NCI-H2227 (cell line): Measurements from ENCODE around the gene NEK6.

ENCODE experiments used
- DNase-seq: peaks from one replicate; lab custom pipeline; 2025; ENCODE audit not compliant: unreplicated experiment; lab: John Stamatoyannopoulos, UW

The NEK6 gene

DNA sequence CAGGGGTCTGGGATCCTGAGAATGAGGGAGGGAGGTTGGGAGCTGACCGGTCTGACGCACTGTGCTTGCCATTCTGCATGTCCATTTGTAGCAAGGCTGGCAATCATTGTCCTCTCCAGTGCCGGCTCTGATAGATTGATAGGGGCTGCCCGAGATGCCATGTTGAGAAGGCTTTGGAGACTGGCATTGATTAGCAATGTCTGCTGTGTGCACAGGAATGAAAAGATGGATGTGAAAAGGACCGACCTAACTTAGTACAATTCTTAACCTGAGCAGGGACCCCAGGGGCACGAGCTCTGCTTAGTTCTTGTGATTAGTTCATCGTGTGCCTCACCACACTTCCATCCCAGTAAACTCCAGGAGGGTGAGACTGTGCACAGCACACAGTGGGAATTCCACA, 17.0 kb downstream of the NEK6 start:
- no peak for DNase-seq

DNA sequence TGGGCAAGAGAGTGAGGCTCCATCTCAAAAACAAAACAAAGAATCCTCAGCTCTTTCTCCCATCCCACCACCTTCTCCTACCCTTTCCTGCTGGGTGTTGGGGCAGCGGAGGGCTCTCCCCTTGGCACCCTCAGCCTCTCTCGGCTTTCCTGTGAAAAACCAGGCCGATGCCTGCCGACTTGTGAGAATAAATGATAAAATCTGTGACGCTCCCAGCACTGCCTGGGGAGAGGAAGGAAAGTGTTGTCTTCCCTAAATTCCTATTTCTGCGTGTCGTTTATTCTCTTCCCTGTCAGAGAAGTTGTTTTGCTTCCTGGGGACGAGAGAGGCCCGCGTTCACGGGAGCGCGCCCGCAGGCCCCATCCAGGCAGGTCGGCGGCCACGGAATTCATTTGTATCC, 19.7 kb downstream of the NEK6 start:
- DNase-seq = no peak

DNA sequence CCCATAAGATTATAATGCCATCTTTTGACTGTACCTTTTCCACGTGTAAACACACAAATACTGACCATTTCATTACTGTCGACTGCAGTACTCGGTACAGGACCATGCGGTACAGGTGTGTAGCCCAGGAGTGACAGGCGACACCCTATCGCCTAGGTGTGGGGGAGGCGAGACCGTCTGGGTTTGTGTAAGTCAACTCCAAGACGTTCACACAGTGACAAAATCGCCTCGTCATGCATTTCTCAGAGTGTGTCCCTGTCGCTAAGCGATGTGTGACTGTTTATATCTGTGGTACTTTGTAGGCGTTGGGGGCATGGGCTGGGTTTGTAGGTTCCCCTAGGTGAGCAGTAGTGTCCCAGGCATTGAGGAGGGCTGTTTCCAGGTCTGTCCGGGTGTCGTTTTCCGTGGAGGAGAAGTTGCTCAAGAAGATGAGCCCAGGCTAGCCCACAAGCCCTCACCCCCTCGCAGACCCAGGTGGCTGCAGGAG, 20.3 kb downstream of the NEK6 start:
- DNase-seq = no peak

DNA sequence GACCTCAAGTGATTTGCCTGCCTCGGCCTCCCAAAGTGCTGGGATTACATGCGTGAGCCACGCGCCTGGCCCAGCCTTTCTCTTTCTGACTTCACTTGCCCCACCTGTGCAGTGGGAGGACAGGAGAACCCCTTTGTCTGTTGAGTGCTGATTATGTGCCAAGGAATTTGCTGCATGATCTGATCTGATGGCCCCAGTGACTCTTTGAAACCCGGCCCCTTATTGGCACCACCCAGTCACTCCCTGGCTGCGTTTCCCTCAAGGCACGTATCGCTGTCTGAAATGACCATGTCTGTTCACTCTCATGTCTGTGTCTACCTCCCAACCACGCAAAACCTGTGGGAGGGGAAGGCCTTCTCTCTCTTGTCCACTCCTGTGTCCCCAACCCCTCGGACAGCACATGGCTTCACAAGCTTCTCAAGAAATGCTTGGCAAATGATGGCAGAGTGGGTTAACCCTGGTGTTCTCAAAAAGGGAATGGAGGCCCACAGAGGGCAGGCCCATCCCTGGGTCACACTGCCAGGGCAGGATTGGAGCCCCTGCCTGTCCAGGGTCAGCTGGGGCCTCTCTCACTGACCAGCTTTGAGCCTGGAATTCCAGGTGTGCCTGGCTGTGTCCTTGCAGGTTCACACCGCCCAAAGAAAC, 21.9 kb downstream of the NEK6 start:
- no peak for DNase-seq

GRCh38 chr9:124280176-124280691, 22.5 kb downstream of the NEK6 start:
- DNase-seq = no peak

GRCh38 chr9:124281931-124282371, 24.2 kb downstream of the NEK6 start:
- DNase-seq = no peak

- DNase-seq = no peak
These were observed 24.9 kb downstream of the NEK6 start for GRCh38 chr9:124282442-124283227.

DNA sequence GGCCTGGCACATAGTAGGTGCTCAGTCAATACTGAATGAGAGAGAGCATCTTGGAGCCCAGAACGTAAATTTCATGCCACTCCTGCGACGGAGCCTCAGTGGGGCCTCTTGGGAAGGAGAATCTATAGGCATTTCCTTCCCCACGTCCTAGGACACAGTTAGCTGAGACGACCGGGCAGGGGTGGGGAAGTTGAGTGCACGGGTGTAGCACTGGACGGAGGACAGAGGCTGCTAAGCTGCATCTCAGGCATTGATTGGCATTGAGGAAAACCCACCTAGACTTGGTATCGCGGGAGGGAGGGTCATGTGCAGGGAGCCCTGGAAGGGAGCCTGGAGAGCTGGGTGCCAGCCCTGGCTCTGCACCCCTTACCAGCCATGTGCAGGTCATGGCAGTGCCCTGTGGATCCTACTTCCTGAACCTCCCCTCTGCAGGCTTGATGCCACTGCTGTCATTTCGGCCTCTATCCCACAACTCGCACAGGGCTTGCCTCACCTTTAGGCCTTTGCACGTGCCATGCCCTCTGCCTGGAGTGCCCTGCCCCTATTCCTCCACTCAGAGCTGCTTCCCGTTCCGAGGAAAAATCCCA, 25.6 kb downstream of the NEK6 start:
- no peak for DNase-seq

DNA sequence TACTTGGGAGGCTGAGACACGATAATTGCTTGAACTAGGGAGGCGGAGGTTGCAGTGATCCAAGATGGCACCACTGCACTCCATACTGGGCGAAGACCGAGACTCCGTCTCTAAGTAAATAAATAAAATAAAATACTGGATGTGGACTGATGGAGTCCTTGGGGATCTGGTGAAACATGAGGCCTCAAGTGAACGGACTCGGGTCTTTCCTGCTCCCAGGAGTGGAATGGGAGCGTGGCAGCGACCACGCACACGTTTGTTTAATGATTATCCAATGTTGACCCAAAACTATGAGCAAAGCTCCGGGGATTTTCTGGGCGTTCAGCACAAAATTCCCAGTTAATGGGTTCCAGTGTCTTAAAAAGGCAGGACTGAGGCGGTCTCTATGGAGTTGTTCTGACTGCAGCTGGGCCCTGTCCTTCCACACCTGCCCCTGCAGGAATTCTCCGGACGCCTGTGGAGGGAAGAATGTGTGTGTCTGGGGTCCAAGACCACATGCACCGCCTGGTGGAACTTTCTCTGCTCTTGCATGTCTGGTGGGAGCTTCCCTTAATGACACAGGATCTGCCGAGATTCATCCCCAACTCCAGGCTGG, 26.6 kb downstream of the NEK6 start:
- DNase-seq = no peak

DNA sequence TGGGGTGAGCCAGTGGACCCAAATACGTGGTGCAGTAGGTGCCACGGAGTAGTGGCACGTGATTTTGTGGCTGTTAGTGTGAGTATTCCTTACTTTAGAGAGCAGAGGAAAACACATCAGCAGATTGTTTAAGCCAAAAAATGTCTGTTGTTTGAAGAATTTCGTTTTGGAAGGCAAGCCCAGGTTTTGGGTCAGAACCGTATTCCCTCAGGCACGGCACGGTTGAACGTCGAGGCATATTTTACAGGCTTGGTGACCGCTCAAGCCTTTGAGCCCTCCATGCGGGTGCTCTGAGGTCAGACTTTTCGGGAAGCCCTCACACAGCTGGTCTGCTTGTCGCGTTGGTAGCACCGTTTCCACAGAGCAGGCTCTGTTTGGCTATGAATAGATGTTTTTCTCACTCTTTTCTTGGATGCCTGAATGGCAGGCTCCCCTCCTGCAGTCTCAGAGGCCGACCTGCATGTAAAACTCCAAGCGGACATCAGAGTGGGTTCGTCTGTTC, 27.2 kb downstream of the NEK6 start:
- DNase-seq = no peak

GRCh38 chr9:124285490-124285889, 27.7 kb downstream of the NEK6 start:
- no peak for DNase-seq

DNA sequence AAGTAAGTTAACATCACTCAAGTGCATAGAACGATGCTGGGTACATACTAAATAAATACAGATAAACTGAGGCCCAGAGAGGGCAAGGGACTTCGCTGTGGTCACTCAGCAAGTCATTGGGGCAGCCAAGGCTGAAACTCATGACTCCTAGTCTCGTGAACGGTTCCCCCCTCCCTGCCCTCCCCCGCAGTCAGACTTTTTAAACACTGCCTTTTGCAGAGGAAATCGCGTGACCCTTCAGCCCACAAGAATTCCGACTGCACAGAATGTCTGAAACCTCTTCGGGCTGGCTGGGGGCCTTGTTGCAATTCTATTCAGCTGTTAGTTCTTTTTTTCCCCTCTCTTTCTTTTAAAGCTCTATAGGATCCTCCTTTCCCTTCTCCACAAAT, 28.1 kb downstream of the NEK6 start:
- no peak for DNase-seq

DNA sequence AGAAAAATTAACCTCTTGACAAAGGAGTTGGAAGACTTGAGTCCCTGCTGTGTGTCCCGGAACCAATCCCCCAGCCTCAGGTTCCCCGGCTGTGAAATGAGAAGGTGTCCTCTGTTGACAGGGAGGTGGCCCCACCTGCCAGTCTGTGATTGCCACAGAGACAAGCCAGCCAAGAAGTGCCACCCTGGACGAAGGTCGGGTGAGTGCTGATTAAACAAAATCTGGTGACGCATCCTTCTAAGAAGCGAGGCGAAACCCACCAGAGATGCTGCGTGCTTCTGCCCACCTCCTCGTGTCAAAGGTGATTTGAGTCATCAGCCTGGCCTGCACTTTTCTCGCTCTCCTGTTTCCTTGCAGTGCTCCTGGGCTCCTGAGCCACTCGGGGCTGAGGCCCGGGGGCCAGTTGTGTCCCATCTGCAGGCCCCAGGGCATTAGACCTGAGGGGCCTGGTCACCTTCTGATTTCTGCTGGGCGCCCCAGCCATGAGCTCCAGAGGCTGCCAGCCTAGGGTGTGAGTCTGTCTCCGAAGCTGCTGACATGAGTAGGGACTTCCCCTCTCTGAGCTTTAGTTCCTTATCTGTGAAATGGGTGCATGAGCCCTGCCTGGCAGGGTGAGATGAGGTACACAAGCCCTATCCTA, 28.7 kb downstream of the NEK6 start:
- no peak for DNase-seq

- DNase-seq = no peak
These were observed 32.4 kb downstream of the NEK6 start for GRCh38 chr9:124290053-124290591.

DNA sequence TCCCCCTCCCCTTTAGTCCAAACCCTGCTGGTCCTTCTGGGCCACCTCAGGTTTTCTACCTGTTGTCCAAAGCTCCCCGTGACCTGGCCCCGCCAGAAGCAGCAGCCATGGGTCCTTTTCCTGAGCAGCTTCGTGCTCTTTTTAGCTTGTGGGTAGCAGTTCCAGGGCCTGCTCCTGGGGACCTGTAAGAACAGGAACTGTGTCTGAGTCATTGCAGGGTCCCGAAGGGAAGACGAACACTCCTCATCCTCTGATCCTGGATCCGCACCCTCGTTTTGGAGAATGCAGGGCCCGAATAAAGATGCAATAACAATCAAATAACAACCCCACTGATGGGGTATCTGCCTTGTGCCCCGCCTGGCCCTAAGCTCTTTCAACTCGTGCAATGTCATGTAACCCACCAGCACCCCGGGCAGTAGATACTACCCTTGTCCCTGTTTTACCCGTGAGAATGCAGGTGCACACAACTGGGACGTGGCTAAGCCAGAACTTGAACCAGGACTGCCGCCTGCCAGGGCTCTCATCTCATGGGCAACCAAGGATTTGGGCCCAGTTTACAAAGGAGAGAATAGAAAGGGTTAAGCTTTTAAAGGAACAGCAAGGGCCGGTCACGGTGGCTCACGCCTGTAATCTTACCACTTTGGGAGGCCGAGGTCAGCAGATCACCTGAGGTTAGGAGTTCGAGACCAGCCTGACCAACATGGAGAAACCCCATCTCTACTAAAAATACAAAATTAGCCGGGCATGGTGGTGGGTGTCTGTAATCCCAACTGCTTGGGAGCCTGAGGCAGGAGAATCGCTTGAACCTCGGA, 33.2 kb downstream of the NEK6 start:
- DNase-seq = no peak

GRCh38 chr9:124291801-124292396, 34.1 kb downstream of the NEK6 start:
- no peak for DNase-seq

DNA sequence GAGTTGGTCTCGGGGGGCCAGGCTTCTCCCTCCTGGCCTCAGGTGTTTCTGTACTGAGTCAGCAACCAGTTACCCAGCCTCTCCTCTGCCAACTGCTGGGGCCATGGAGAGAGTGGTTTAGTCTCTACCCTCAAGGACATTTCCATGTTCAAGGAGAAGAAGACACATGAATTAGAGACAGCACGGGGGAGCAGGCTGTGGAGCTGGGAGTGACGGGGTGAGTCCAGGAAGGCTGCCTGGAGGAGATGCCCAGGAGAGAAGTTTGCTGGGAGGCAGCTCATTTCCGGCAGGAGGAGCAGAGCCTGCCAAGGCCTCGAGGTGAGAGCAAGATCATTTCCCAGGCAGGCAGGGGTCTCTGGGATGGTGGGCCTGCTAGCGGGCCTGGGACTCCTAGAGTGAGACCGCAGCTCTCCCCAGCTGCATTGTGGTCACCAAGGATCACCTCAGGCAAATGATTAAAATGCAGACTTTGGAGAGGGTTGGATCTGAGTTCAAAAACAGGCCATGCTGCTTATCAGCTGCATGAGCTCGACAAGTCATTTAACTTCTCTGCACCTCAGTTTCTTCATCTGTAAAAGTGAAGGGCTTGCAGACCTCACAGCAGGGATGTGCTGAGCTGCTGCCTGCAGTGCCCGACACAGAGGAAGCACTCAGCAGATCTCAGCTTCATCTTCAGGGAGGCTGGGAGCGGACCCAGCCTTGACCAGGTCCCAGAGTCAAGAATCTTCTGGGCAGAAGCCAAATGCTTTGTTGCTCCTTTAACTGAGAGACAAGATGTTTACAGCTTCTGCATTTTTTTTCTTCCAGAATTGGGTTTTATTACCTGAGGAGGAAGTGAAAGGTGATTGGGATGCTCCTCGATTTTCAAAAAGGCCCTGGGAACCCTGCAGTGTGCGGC, 35.2 kb downstream of the NEK6 start:
- DNase-seq = no peak

DNA sequence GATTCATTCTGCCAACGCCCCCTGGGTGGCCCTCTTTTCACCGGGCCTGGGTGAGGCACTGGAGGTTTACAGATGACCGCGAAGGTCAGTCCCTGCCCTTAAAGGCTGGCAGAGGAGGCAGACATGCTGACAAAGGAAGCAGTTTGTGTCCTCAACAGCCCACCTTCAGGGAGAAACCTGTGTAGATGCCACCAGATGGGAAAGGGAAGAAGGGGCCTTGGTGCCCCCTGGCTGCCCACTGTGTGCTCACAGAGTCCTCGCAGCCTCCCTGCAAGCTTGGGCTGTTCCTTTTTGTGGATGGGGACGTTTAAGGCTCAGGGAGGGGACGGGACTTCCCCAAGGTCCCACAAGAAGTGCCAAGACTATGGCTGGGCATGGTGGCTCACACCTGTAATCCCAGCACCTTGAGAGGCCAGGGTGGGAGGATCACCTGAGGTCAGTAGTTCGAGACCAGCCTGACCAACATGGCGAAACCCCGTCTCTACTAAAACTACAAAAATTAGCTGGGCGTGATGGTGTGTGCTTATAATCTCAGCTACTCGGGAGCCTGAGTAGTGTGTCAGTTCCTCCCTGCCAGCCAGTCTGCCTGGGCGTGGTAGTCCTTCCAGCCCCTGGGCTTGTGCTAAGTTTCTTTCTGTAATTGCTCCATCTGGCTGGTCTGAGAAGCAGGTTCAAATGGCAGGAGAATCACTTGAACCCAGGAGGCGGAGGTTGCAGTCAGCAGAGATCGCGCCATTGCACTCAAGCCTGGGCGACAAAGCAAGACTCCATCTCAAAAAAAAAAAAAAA, 36.2 kb downstream of the NEK6 start:
- DNase-seq = no peak
